ENCODE results near the gene ENPP6.

The ENPP6 gene

DNA sequence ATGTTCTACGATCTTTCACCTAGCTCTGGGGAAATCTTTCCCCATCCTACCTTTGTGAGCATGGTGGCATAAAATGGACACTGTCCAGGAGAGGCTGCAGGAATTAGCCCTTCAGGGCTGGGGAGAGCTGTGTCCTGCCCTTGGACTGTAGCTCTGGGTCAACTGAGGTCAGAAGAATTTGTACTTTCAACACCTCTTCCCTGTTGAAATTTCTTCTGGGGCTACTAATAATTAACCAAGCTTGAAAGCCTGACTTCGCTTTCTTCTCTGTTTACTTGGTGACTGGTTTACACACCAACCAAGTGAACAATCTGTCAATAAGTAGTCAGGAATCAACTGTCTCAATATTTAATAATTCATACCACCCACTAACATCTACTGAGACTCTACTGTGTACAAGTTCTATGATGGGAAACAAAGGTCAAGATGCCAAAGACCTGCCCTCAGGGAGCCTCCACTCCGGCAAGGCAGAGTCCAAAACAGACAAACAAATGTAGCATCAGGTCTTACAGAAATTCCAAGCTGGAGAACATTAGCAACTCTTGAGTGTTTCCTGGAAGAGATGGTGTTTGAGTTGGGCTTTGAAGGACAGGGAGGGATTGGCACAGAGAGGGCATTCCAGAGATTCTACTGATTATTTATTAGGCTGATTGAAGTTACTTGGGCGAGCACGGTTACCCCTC lies 113.1 kb downstream of the ENPP6 start:
- ATAC-seq (replicated peaks): no peak
- Mint-ChIP-seq H3K27ac (no peak overlapping the region), H3K27me3 (peaks cover 18 to 25% of the 10 kb centered on the region in 2 donors), H3K9me3 (no peaks in the 10 kb centered on the region), H3K4me3 (no peak overlapping the region), H3K4me1 (peaks cover 0 to 4% of the 10 kb centered on the region in 2 donors), H3K36me3 (no peaks in the 10 kb centered on the region)
- no peak for DNase-seq

DNA sequence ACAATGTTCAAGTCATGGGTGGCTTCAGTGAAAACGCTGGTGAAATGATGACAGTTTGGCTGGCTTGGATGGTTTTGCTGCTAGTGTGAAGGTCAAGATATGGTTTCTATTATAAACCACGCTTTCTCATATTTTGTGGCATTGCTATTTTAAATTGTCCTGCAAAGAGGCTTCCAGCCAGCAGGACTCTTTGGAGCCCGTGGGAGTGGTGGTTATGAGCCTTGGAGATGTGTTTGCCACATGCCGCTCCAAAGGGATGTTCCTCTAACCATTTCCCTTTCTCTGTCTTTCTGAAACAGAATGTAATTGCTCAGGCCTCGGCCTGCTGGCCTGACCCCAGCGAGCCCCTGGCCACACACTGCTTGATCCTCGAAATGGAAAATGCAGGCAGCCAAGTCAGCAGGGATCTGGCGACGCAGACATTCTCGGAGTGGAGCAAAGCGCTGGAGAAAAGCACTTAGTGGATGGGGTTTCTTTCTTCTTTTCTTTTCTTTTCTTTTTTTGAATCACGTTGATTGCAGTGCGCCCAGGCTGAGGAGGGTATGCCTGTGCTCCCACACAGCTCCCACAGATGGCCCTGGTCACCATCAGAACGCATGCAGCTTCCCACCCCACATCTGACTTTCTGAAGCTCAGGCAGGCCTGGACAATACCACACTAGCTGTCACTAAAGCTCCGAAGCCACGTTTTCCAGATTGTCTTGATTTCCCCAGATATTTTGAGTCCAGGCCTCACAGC lies 114.0 kb downstream of the ENPP6 start:
- Mint-ChIP-seq H3K9me3 (no peaks in the 10 kb centered on the region), H3K36me3 (no peaks in the 10 kb centered on the region), H3K27ac (no peak overlapping the region), H3K4me3 (no peak overlapping the region), H3K27me3 (peaks cover 20 to 25% of the 10 kb centered on the region in 2 donors), H3K4me1 (peaks cover 0 to 5% of the 10 kb centered on the region in 2 donors)
- DNase-seq: no peak
- no peak for ATAC-seq (replicated peaks)

DNA sequence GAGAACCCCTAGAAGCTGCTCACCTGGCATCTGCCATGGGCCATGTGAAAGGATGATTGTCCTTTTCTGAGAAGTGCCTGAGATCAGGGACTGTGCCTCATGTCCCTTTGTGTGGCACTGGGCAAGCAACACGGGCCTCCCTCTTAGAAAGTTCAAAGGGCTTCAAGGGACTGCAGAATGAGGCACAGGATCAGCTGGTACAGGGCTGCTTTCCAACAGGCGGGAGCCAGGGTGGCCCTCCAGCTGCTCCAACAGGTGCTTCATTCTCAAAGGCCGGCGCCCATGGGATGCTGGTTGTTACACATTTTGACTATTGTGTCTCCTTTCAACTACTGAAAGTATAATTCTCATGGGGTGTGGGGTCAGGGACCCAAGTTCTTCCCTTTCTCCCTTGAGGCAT lies 114.7 kb downstream of the ENPP6 start:
- DNase-seq (no peak), ATAC-seq (replicated peaks) (peak; percentile 24 to 31)
- no peaks in the 10 kb centered on the region for H3K9me3 Mint-ChIP-seq

GRCh38 chr4:184102488-184102887 lies 115.2 kb downstream of the ENPP6 start:
- Mint-ChIP-seq H3K4me3 (no peak overlapping the region), H3K27ac (no peak overlapping the region), H3K4me1 (peaks cover 0 to 5% of the 10 kb centered on the region in 2 donors), H3K36me3 (no peaks in the 10 kb centered on the region), H3K27me3 (peaks cover 21 to 29% of the 10 kb centered on the region in 2 donors), H3K9me3 (no peaks in the 10 kb centered on the region)
- DNase-seq (no peak), ATAC-seq (replicated peaks) (no peak)

More for the DNA sequence above, 114.7 kb downstream of the ENPP6 start:
- peaks cover 20 to 25% of the 10 kb centered on the region in 2 donors for H3K27me3 Mint-ChIP-seq
- peaks cover 0 to 5% of the 10 kb centered on the region in 2 donors for H3K4me1 Mint-ChIP-seq
- H3K36me3 Mint-ChIP-seq: no peaks in the 10 kb centered on the region
- H3K4me3 Mint-ChIP-seq: no peak overlapping the region
- H3K27ac Mint-ChIP-seq: no peak overlapping the region

- Mint-ChIP-seq H3K27me3 (peaks cover 28 to 34% of the 10 kb centered on the region in 2 donors), H3K4me3 (no peak overlapping the region), H3K4me1 (peaks cover 5 to 10% of the 10 kb centered on the region in 2 donors), H3K36me3 (no peaks in the 10 kb centered on the region), H3K9me3 (no peaks in the 10 kb centered on the region), H3K27ac (no peak overlapping the region)
- ATAC-seq (replicated peaks) (no peak), DNase-seq (no peak)
Measured at GRCh38 chr4:184101711-184102110, 116.0 kb downstream of the ENPP6 start.

DNA sequence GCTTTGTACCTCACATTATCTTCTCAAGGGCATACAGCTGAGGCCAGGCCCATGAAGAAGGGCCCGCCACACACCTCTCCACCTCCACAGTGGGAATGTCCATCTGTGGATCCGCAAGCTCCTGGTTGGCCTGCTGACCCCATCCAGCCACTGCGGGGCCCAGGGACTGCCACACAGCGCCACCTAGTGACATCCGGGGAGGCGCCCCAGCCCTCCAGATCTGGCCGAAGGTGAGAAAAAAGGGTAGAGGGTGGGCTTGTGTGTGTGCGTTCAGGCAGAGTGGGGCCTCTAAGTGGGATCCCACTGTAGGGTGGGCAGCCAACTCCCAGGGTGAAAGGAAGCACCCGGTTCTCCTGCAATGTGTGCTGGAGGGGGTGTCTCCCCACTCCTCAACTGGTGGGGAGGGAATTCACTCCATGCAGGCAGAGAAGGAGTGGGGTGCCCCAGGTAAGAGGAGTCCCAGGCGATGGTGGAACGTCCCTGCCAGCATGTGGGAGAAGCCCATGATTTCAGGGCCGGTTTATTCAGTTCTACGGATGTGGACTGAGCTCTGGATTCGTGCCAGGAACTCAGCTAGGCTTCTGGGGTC lies 117.3 kb downstream of the ENPP6 start:
- H3K4me1 Mint-ChIP-seq: peaks cover 5 to 10% of the 10 kb centered on the region in 2 donors
- DNase-seq (no peak), ATAC-seq (replicated peaks) (peak in 1 of 2 donors; percentile 40)
- H3K27ac Mint-ChIP-seq: no peak overlapping the region
- H3K27me3 Mint-ChIP-seq: peaks cover 32 to 35% of the 10 kb centered on the region in 2 donors
- no peak overlapping the region for H3K4me3 Mint-ChIP-seq
- no peaks in the 10 kb centered on the region for H3K36me3 Mint-ChIP-seq
- H3K9me3 Mint-ChIP-seq: no peaks in the 10 kb centered on the region

DNA sequence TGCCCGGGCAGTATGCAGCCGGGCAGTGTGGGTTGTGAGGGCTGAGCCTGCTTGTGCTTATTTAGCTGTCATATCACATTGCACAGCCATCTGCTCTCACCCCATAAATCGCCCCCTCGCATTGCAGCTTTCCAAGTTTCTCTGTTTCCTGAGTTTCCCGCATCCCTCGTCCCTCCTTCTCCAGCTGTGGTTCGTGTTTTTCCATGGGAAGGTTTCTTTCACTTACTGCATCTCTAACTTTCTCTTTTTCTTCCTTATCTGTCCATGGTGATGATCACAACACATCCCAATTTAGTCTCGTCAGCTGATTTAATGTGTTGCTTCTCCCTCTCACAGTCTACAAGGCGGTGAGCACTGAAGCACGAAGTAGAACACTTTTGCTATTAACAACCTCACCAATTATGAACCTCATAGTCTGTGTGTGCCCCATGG lies 118.1 kb downstream of the ENPP6 start:
- Mint-ChIP-seq H3K36me3 (no peaks in the 10 kb centered on the region), H3K27ac (no peak overlapping the region), H3K9me3 (no peaks in the 10 kb centered on the region), H3K4me1 (peaks cover 5 to 10% of the 10 kb centered on the region in 2 donors), H3K4me3 (no peak overlapping the region), H3K27me3 (peaks cover 26 to 35% of the 10 kb centered on the region in 2 donors)
- ATAC-seq (replicated peaks): no peak
- DNase-seq: no peak

DNA sequence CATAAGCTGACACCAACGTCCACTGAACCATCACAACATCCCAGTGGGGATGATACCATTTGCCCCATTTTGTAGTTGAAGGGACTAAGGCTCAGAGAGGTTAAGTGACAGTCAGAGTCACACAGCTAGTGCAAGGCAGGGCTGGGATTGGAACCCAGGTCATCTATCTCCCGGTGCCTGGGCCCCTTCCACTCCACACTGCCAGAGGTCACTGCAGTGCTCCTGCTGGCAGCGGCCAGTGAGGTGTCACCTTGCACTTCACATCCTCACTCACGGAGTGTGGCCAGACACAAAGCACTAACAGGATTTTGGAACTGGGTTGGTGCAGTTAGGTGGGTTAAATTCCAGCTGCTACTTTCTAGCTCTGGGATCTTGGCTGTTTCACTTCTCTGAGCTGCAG lies 118.7 kb downstream of the ENPP6 start:
- H3K36me3 Mint-ChIP-seq: no peaks in the 10 kb centered on the region
- no peak overlapping the region for H3K4me3 Mint-ChIP-seq
- H3K27ac Mint-ChIP-seq: no peak overlapping the region
- peaks cover 5 to 10% of the 10 kb centered on the region in 2 donors for H3K4me1 Mint-ChIP-seq
- ATAC-seq (replicated peaks): no peak
- H3K9me3 Mint-ChIP-seq: no peaks in the 10 kb centered on the region
- H3K27me3 Mint-ChIP-seq: peaks cover 26 to 35% of the 10 kb centered on the region in 2 donors
- DNase-seq: no peak

GRCh38 chr4:184097815-184098214 lies 119.9 kb downstream of the ENPP6 start:
- Mint-ChIP-seq H3K27me3 (peaks cover 26 to 35% of the 10 kb centered on the region in 2 donors), H3K36me3 (no peaks in the 10 kb centered on the region), H3K4me1 (peaks cover 5 to 10% of the 10 kb centered on the region in 2 donors), H3K4me3 (no peak overlapping the region), H3K9me3 (no peaks in the 10 kb centered on the region), H3K27ac (no peak overlapping the region)
- ATAC-seq (replicated peaks) (no peak), DNase-seq (no peak)

- Mint-ChIP-seq H3K36me3 (no peaks in the 10 kb centered on the region), H3K4me1 (peaks cover 5 to 10% of the 10 kb centered on the region in 2 donors), H3K27me3 (peaks cover 26 to 35% of the 10 kb centered on the region in 2 donors), H3K4me3 (peak overlapping the region; percentile 65 to 75), H3K27ac (no peak overlapping the region), H3K9me3 (no peaks in the 10 kb centered on the region)
- peak; percentile 76 to 77 for ATAC-seq (replicated peaks)
- peak; percentile 24 for DNase-seq
Measured at GRCh38 chr4:184097241-184097605, 120.5 kb downstream of the ENPP6 start.

- DNase-seq: no peak
- Mint-ChIP-seq H3K4me1 (peaks cover 5 to 10% of the 10 kb centered on the region in 2 donors), H3K9me3 (no peaks in the 10 kb centered on the region), H3K27me3 (peaks cover 26 to 35% of the 10 kb centered on the region in 2 donors), H3K36me3 (no peaks in the 10 kb centered on the region), H3K4me3 (peak overlapping the region; percentile 65 to 75), H3K27ac (no peak overlapping the region)
- no peak for ATAC-seq (replicated peaks)
Measured at GRCh38 chr4:184096561-184097240, 121.0 kb downstream of the ENPP6 start.

DNA sequence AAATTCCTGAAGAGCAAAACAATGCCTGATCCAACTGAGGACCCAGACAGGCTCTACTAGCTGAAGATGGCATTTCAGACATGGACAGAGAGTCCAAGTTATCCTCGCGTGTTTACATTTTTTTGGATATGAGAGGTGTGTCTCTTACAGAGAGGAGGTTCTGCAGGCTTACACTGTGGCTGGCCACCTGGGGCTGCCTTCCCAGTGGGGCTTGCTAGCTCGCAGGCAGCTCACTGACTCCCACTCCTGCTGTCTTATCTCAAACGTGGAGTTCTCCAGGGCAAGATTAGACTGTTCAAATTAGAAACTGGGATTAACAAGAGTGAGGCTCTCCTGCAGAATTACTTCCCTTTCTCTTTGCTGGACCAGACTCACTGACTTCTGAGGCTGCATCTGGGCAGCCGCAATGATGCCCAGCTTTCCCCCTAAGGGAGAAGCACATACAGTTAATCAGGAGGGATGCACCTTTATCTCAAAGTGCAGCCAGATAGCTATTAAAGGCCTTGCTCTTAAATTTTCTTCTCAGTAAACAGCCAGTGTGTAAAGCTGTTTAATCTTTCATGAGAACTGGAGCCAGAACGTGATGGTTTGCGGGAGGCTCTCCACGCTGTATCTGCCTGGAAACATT lies 123.0 kb downstream of the ENPP6 start:
- DNase-seq (no peak), ATAC-seq (replicated peaks) (no peak)
- Mint-ChIP-seq H3K4me1 (peaks cover 5 to 7% of the 10 kb centered on the region in 2 donors), H3K36me3 (no peaks in the 10 kb centered on the region), H3K27me3 (peaks cover 18 to 23% of the 10 kb centered on the region in 2 donors), H3K9me3 (no peaks in the 10 kb centered on the region), H3K4me3 (no peak overlapping the region), H3K27ac (no peak overlapping the region)

DNA sequence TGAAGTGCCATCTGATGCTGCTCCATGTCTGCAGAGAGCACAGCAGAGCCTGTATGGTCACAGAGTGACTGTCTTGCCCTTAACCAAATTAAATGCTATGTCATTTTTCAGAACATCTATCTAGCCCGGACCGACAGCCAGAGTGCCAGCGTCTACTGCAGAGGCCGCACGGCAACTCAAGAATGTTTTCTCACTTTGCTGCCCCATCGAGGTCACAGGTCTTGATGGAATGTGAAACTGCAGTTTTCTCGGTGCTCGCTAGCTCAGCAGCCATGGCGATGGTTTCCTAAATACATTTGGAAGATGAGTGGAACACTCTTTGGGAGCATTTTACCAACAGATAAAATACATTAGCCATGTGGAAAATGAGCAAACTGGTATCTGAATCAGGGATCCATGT lies 125.7 kb downstream of the ENPP6 start:
- H3K27me3 Mint-ChIP-seq: peaks cover 6 to 11% of the 10 kb centered on the region in 2 donors
- no peak overlapping the region for H3K4me3 Mint-ChIP-seq
- H3K9me3 Mint-ChIP-seq: peaks cover 2 to 4% of the 10 kb centered on the region in 2 donors
- no peak overlapping the region for H3K27ac Mint-ChIP-seq
- no peaks in the 10 kb centered on the region for H3K36me3 Mint-ChIP-seq
- H3K4me1 Mint-ChIP-seq: peaks cover under 1% of the 10 kb centered on the region in 2 donors
- ATAC-seq (replicated peaks) (no peak), DNase-seq (no peak)

DNA sequence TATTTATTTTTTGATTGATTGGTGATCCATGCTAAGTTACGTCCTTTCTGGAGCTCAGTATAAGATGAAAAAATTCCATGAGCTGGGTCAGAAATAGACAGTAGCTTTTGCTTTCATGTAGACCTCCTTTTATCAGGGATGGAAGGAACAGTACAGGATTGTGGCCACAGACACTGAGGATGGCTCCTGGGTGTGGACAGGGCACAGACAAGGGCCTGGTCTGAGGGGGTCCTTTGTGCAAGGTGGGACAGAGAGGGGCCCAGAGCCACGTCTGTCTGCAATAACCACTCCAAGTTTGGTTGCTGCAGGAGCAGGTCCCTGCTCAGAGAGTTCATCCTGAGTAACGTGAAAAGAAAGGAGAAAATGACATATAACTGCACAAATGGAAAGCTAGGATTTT lies 127.1 kb downstream of the ENPP6 start:
- Mint-ChIP-seq H3K4me1 (no peaks in the 10 kb centered on the region), H3K27ac (no peak overlapping the region), H3K4me3 (no peak overlapping the region), H3K9me3 (peaks cover 3 to 5% of the 10 kb centered on the region in 2 donors), H3K27me3 (no peaks in the 10 kb centered on the region), H3K36me3 (no peaks in the 10 kb centered on the region)
- no peak for DNase-seq
- ATAC-seq (replicated peaks): no peak

Measured in stimulated activated naive B cell treated with anti-CD40 and anti-IgM and Interleukin-4, amounts not matched to agents 10 μg/mL and 1 μg/mL and 100 μg/mL, for 72 hours (primary cell).